Thyroid gland (tissue), 4 donors: ENCODE data around the gene NT5DC1. TPM values are rescaled to one million over a fixed set of nuclear protein-coding genes. Genes with fewer than 3 reads are reported as not detected.

ENCODE experiments used
- DNase-seq, 2 donors: peaks; one replicate each; pipeline ENCODE4 v3.0.0-alpha.2; 2019
- H3K27ac ChIP-seq, 3 donors: fragments of 200-600 bp; sonication (generic); 1 replicate in 2 of 3; 2 replicates in 1 of 3; pipeline ENCODE4 v1.5.1; 2016 to 2019; ENCODE audit warnings: mild to moderate bottlenecking in 1 of 3, moderate library complexity in 1 of 3
- H3K27me3 ChIP-seq: fragments of 200-600 bp; sonication (generic); one replicate; pipeline ENCODE4 v1.5.1; 2019
- H3K36me3 ChIP-seq, 2 donors: fragments of 200-600 bp; sonication (generic); one replicate each; pipeline ENCODE4 v1.5.1; 2016 to 2019
- H3K4me1 ChIP-seq, 2 donors: fragments of 200-600 bp; sonication (generic); one replicate each; pipeline ENCODE4 v1.5.1; 2017 to 2019
- H3K4me3 ChIP-seq, 3 donors: fragments of 200-600 bp; sonication (generic); replicated peaks in 1 of 3; 1 replicate in 2 of 3; 2 replicates in 1 of 3; pipeline ENCODE4 v1.5.1; 2016; ENCODE audit warnings: mild to moderate bottlenecking in 1 of 3
- H3K9me3 ChIP-seq: fragments of 200-600 bp; sonication (generic); one replicate; pipeline ENCODE4 v1.5.1; 2017
- POLR2A ChIP-seq, 2 donors: fragments of 450-650 bp; IDR thresholded peaks; one replicate each; pipeline ENCODE4 v1.6.1; 2017; ENCODE audit warnings: antibody characterized with exemption in 2 of 2, mild to moderate bottlenecking in 2 of 2, moderate library complexity in 1 of 2
- WGBS, 2 donors: methylation state at CpG; one replicate each; pipeline ENCODE4 v1.1.5; 2017; 5-methylcytosine and 5-hydroxymethylcytosine counted together
- intact Hi-C: fragments of 100-400 bp; cut with DNase I; formaldehyde crosslinking; loops from one replicate; pipeline ENCODE4 v1.15.1; 2023
- total RNA-seq, 4 donors: library from RNA; depleted of rRNA; stranded (reverse); fragments of >200 nt; gene quantifications; one replicate each; pipeline ENCODE4 v1.2.3, GENCODE V29; 2016
- TF ChIP-seq, protein P1 (sequence below), 6 experiments: fragments of 200-600 bp in 3 of 6; fragments of 450-650 bp in 3 of 6; sonication (generic) in 3 of 6; IDR thresholded peaks; one replicate each; pipeline ENCODE4 v1.5.1; 2016 to 2019; ENCODE audit warnings: antibody characterized with exemption in 6 of 6, mild to moderate bottlenecking in 2 of 6, inconsistent platforms in 1 of 6, moderate library complexity in 1 of 6

The NT5DC1 gene
- total RNA-seq, 4 donors from 2014 or later: 17.5 to 35.7 (median 22.1) TPM

DNA sequence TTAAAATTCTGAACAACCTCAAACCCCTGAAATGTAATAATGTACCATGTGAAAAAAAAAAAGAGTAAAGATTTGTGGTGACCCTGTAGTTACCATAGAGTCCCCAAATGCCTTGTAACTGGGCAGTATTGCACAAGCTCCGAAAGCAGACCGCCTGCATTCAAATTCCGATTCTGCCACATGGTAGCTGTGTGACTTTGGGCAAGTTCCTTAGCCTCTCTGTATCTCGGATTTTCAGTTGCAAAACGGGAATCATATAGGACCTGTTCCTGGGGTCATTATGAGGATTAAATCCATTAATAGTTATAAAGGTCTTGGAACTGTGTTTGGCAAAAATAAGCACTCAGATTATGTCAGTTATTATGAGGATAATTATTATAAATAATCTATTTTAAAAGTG lies 109.7 kb downstream of the NT5DC1 start:
- Histone ChIP-seq H3K27me3 (no peaks in the 10 kb centered on the region), H3K36me3 (no peaks in the 10 kb centered on the region), H3K27ac (no peak overlapping the region), H3K4me1 (peaks cover 0 to 8% of the 10 kb centered on the region in 2 donors), H3K9me3 (no peaks in the 10 kb centered on the region), H3K4me3 (no peak overlapping the region)
- intact Hi-C loops: no loop called here
- no peak for DNase-seq
- no peak for TF ChIP-seq POLR2A (IDR thresholded peaks at IDR 0.05)
- TF ChIP-seq, protein P1, sequence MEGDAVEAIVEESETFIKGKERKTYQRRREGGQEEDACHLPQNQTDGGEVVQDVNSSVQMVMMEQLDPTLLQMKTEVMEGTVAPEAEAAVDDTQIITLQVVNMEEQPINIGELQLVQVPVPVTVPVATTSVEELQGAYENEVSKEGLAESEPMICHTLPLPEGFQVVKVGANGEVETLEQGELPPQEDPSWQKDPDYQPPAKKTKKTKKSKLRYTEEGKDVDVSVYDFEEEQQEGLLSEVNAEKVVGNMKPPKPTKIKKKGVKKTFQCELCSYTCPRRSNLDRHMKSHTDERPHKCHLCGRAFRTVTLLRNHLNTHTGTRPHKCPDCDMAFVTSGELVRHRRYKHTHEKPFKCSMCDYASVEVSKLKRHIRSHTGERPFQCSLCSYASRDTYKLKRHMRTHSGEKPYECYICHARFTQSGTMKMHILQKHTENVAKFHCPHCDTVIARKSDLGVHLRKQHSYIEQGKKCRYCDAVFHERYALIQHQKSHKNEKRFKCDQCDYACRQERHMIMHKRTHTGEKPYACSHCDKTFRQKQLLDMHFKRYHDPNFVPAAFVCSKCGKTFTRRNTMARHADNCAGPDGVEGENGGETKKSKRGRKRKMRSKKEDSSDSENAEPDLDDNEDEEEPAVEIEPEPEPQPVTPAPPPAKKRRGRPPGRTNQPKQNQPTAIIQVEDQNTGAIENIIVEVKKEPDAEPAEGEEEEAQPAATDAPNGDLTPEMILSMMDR (IDR thresholded peaks at IDR 0.05): no peak
- WGBS, 2 donors: 93 to 95% methylated on average over 5 of the region's 5 CpGs

DNA sequence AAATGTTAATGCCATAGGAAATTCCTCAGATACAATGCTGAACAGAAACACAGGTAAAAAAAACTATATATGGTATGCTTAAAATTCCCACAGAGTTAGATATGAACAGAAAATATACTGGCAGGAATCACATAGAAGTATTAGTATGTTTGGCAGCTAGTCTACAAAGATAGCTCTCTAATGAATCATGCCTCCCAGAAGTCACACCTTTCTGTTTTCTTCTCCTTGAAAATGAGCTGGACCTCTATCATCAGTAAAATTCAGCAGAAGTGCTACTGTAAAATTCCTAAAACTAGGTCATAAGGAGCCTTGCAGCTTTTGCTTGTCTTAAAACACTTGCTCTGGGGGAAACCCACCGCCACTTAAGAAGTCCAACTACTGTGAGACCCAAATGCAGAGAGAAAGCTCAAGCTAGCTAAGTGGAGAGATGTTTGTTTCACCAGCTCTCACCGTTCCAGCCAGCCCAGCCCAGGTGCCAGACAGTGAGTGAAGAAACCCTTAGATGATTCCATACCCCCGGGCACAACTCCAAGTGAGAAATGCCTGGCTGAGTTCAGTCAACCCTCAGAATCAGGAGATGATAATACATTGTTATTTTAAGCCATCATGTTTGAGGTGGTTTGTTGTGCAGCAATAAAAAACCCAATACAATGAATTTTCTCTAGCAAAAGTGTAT lies 110.2 kb downstream of the NT5DC1 start:
- 25 to 34% methylated on average over 3 of the region's 3 CpGs for WGBS, 2 donors
- no peaks in the 10 kb centered on the region for H3K9me3 ChIP-seq
- no peaks in the 10 kb centered on the region for H3K27me3 ChIP-seq
- intact Hi-C loops: no loop called here
- DNase-seq: peak; percentile 75 to 76
- no peak overlapping the region for H3K4me3 ChIP-seq
- H3K27ac ChIP-seq: no peak overlapping the region
- no peak for TF ChIP-seq POLR2A (IDR thresholded peaks at IDR 0.05)
- TF ChIP-seq, protein P1 (IDR thresholded peaks at IDR 0.05): no peak
- no peaks in the 10 kb centered on the region for H3K36me3 ChIP-seq
- peaks cover 0 to 8% of the 10 kb centered on the region in 2 donors for H3K4me1 ChIP-seq

DNA sequence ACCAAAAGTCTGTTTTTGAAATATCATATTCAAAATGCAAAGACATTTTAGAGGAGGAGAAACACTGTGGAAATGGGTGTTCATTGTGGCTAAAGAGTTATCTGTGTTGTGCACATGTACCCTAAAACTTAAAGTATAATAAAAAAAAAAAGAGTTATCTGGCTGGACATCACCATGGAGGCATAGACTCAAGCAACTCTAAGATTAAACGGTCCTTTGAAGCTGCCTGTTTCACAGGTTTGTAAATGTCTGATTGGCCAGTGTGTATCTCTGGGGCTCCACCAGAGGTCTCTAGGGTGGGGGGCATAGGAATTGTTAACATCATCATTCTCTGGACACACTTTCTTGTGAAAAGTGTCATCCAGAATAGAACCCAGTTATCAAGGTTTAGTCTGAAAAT lies 114.0 kb downstream of the NT5DC1 start:
- H3K4me1 ChIP-seq: peaks cover 0 to 8% of the 10 kb centered on the region in 2 donors
- DNase-seq: no peak
- intact Hi-C loops: no loop called here
- no peak overlapping the region for H3K27ac ChIP-seq
- TF ChIP-seq, protein P1 (IDR thresholded peaks at IDR 0.05): no peak
- TF ChIP-seq POLR2A (IDR thresholded peaks at IDR 0.05): no peak
- no peak overlapping the region for H3K4me3 ChIP-seq
- 85 to 86% methylated on average over 1 of the region's 1 CpG for WGBS, 2 donors
- no peaks in the 10 kb centered on the region for H3K9me3 ChIP-seq
- H3K27me3 ChIP-seq: no peaks in the 10 kb centered on the region
- no peaks in the 10 kb centered on the region for H3K36me3 ChIP-seq

DNA sequence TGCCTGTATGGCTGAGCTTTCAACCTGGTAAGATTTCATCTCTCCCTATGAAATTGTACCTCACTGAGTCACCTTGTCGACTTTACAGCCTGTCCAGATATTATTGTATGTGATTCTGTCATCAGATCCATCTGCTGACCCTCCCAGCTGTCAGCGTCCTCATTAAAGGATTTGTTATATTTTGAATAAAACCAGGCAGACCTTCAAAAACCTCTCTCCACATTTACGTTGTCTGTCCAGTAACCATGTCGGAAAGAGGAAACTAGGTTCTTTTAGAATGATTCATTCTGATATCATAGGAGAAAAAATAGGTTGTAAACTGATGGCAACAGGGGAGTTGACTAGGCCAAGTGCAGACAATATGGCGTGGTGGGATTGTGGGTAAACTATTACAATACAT lies 114.8 kb downstream of the NT5DC1 start:
- Histone ChIP-seq H3K36me3 (no peaks in the 10 kb centered on the region), H3K9me3 (no peaks in the 10 kb centered on the region), H3K27me3 (no peaks in the 10 kb centered on the region), H3K4me1 (peaks cover 4 to 6% of the 10 kb centered on the region in 2 donors), H3K27ac (no peak overlapping the region), H3K4me3 (no peak overlapping the region)
- TF ChIP-seq, protein P1 (IDR thresholded peaks at IDR 0.05): no peak
- TF ChIP-seq POLR2A (IDR thresholded peaks at IDR 0.05): no peak
- intact Hi-C loops: no loop called here
- 90 to 95% methylated on average over 5 of the region's 5 CpGs for WGBS, 2 donors
- no peak for DNase-seq

DNA sequence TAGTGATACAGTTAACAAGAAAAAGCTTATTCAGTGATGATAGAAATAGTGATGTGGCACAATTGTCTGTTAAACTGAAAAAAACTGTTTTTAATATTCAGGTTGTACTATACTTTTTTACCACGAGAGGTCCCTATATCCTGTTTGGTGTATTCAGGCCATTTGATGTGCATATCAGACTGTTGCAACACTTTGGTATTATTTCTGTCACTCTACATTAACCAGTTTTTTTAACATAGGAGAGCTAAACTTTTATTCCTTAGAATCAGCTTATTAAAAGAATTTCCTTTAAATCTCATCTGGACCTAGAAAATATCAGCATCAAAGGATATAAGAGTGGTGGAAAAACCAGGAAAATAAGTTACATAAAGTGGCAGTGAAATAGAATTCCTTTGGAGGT lies 116.4 kb downstream of the NT5DC1 start:
- no peak overlapping the region for H3K4me3 ChIP-seq
- no peaks in the 10 kb centered on the region for H3K9me3 ChIP-seq
- H3K36me3 ChIP-seq: no peaks in the 10 kb centered on the region
- WGBS, 2 donors: 9 to 12% methylated on average over 1 of the region's 1 CpG
- no peak for DNase-seq
- no peak overlapping the region for H3K27ac ChIP-seq
- intact Hi-C loops: no loop called here
- no peaks in the 10 kb centered on the region for H3K27me3 ChIP-seq
- peaks cover 0 to 4% of the 10 kb centered on the region in 2 donors for H3K4me1 ChIP-seq
- TF ChIP-seq, protein P1 (IDR thresholded peaks at IDR 0.05): peak in 5 of 6 experiments; percentile 20 to 49 (median 40)
- no peak for TF ChIP-seq POLR2A (IDR thresholded peaks at IDR 0.05)
